Amniotic epithelial cell (primary cell): ENCODE results near the gene NAPA.
A peak's percentile ranks its signal among the peaks of the same experiment; 100 is the strongest.

Source experiments
- DNase-seq: peaks from one replicate; pipeline ENCODE4 v3.0.0-alpha.2; 2010; ENCODE audit warnings: low read depth

NAPA gene

GRCh38 chr19:47521473-47522180 is 6.8 kb upstream of the NAPA start:
- no peak for DNase-seq

DNA sequence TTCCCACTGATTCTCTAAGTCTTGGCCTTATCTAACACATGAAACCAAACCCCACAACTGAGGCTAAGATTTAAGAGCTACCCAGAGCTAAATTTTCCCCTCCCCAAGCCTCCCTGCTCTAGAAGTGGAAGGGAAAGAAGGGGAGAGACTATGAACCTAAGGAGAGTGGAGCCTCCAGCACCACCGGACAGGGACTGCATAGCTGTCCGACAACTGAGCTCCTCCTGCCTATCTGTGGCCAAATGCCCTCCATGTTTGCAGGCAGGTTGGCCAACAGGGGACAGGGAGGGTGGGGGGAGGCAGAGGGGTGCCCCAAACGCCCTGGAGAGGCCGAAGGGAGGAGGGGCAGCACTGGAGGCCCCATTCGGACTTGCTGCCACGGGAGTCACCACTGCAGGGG is 6.0 kb upstream of the NAPA start:
- DNase-seq: no peak

- DNase-seq: no peak
These were observed 5.5 kb upstream of the NAPA start for GRCh38 chr19:47520343-47520806.

- DNase-seq: no peak
These were observed 4.0 kb upstream of the NAPA start for GRCh38 chr19:47518854-47519253.

- peak; percentile 12 for DNase-seq
These were observed 3.3 kb upstream of the NAPA start for GRCh38 chr19:47518139-47518538.

GRCh38 chr19:47514151-47514868 is 553 bp downstream of the NAPA start:
- no peak for DNase-seq

DNA sequence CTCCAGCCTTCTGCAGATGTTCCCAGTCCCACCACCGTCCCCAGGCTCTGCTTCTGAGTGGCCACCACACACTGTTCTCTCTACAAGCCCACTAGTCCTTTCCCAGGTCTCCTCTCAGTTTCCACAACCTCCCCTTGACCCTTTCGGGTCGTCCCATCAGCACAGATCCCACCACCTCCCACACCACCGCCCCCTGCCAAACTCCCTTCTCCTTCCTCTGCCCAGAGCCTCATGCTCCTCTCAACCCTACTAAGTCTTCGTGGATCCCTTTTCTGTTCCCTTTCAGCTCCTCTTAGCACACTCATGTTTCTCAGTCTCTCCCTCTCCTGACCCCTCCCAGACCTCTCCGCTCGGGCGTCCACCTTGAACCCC is 1.9 kb downstream of the NAPA start:
- DNase-seq: no peak

GRCh38 chr19:47512183-47512947 is 2.5 kb downstream of the NAPA start:
- peak; percentile 42 for DNase-seq

- DNase-seq: peak; percentile 90
These were observed 3.2 kb downstream of the NAPA start for GRCh38 chr19:47511681-47512080.

GRCh38 chr19:47511128-47511517 is 3.7 kb downstream of the NAPA start:
- peak; percentile 78 for DNase-seq

- no peak for DNase-seq
These were observed 4.2 kb downstream of the NAPA start for GRCh38 chr19:47510516-47511127.

GRCh38 chr19:47509973-47510372 is 4.9 kb downstream of the NAPA start:
- no peak for DNase-seq

GRCh38 chr19:47509170-47509847 is 5.6 kb downstream of the NAPA start:
- no peak for DNase-seq

DNA sequence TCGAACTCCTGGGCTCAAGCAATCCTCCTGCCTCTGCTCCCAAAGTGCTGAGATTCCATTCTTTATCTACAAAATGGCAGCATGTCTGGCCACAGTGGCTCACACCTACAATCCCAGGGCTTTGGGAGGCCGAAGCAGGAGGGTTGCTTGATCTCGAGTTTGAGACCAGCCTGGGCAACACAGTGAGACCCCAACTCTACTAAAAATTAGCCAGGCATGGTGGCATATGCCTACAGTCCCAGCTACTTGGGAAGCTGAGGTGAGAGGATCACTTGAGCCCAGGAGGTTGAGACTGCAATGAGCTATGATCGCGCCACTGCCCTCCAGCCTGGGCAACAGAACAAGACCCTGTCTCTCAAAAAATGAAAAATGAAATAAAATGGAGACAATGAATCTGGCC is 6.1 kb downstream of the NAPA start:
- no peak for DNase-seq

GRCh38 chr19:47507924-47508553 is 6.8 kb downstream of the NAPA start:
- no peak for DNase-seq

DNA sequence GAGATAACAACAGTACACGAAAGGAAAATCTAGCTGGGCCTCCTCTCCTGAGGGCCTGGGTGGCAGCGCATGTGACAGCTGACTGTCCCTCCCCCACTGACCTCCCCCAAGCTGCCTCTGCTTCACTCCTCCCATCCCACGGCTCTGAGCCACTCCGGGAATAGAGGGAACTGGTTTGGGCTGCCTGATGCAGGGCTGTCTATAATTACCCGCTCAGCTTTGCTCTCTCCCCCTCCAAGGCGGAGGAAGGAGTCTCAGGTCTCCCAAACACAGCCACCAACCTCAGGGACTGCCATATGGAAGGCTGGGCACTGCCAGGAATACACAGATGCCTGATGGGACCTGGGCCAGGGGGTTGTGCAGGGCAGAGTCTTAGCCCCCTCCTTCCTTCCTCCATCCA is 7.9 kb downstream of the NAPA start:
- DNase-seq: no peak

DNA sequence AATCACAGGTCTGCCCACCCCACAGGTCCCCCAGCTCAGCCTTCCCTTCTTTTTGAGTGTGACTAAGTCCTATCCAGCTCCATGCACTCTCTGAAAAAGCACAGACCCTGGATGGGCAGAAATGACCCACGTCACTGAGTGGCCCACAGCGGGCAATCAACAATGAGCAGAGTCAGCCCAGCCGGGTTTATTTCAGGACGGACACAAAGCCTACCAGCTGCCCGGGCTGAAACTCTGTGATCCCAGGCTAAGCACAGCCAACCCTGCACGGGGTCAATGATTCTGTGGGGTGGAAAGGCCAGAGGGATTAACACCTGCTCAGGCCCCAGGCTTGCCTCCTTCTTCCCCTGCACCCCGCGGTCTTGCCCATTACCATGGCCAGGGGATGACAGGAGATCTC is 8.4 kb downstream of the NAPA start:
- no peak for DNase-seq

DNA sequence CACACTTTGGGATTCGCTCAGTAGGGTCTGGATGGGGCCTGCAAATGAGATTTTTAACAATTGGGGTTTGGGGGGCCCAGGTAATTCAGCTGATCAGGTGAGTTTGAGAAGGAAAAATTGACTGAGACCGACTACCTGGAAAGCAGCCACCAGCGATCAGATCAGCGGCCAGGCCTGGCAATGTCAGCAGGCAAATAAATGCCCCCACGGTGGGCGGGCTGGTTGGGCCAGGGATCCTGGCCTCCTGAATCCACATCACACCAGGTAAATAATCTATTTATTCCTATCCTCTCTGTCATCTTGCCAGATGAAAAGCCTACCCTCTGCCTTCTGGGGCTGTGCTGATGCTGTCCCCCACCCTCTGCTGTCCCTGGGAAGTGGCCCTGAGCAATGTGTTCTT is 9.4 kb downstream of the NAPA start:
- no peak for DNase-seq

- DNase-seq: peak; percentile 81
These were observed 11.1 kb downstream of the NAPA start for GRCh38 chr19:47503826-47504150.

DNA sequence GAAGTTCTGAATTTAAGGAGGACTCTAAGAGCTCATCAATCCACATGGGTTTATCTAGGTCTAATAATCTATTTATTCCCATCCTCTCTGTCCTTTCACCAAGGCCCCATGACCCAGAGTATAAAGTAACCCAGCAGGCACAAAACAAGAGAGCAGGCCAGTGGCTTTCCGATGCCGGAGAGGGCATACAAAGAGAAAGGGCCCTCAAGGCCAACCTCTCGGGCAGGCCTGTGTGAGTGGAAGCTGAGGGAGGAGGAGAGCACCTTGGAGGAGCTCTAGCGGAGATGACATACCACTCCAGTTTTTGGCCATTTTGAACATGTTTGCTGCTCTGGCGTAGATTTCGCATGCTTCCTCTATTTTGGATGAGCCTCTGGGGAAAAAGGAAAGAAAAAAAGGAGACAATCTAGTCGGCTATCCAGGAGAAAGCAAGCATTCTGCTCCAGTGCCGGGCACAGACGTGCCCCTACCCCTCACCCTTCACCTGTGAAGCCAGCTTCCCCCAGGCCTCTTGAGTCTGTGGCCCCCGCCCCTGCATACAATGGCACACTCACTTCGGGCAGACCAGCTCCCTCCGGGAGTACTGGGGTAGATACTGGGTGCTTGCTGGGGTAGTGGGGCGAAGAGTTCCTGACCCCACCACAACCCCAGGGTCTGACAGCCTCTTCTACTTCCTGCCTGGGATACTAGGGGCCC is 11.6 kb downstream of the NAPA start:
- no peak for DNase-seq
